Stimulated activated CD4-positive, alpha-beta T cell treated with anti-CD3 and anti-CD28 coated beads, Interleukin-1b, Interleukin-23, amount 100 ng/mL, for 1 hour (primary cell): ENCODE data around the gene PDX1.

Source experiments
- DNase-seq, 2 donors: peaks; one replicate each; pipeline ENCODE4 v3.0.0-alpha.2; 2020; ENCODE audit warnings: low read depth in 2 of 2

PDX1 gene

DNA sequence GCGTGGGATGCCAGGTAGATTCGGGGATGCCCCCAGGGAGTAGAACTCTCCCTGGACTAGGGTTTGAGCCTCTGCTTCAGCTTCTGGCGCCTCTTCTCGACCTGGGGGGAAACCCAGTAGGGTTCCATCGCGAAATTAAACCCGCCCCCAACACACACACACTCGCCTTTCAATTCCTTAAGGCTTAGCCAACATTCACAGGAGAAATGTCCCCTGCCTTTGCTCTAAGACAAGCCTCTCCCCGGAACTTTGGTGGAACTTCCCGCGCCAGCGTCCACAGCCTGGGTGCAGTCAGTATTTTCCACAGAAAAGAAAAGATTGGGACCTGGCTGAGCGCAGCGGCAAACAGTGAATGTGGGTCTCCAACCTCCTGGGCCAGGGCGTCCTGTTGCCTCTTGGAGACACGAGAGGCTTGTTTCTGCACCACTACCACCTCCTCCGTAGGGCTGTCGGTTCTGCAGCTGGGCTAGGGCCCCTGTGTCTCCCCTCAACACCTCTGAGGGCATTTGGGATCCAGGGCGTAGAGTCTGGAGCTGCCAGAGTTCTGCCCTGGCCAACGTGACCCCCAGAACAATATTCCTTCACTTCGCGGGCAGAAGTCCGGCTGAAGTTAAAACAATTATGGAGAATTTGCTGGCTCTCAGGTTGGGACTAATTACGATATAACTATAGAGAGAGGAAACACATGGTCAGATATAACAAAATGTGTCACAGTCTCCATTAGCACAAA is 3.2 kb downstream of the PDX1 start:
- no peak for DNase-seq

DNA sequence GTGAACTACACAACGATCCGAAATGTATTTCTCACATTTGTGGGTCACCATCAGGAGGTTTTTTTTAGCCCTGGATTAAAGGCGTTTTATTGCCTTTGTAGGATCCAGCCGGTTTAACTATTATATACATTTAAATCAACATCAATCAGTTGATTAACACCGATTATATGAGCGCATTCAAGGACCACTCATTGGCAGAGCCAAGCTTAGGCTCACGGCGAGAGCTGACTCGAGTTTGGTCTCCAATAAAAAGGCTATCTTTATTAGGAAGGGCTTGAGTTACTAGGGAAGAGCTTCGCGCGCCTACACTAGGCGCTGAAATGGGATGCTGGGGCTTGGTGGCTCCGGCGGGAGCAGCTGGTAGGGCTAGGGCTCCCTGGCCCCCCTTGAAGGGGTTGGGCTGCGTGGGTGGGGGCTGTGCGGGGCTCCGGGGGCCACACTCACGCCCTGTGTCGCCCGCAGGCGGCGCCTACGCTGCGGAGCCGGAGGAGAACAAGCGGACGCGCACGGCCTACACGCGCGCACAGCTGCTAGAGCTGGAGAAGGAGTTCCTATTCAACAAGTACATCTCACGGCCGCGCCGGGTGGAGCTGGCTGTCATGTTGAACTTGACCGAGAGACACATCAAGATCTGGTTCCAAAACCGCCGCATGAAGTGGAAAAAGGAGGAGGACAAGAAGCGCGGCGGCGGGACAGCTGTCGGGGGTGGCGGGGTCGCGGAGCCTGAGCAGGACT is 4.2 kb downstream of the PDX1 start:
- DNase-seq, result no peak

DNA sequence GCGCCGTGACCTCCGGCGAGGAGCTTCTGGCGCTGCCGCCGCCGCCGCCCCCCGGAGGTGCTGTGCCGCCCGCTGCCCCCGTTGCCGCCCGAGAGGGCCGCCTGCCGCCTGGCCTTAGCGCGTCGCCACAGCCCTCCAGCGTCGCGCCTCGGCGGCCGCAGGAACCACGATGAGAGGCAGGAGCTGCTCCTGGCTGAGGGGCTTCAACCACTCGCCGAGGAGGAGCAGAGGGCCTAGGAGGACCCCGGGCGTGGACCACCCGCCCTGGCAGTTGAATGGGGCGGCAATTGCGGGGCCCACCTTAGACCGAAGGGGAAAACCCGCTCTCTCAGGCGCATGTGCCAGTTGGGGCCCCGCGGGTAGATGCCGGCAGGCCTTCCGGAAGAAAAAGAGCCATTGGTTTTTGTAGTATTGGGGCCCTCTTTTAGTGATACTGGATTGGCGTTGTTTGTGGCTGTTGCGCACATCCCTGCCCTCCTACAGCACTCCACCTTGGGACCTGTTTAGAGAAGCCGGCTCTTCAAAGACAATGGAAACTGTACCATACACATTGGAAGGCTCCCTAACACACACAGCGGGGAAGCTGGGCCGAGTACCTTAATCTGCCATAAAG is 4.8 kb downstream of the PDX1 start:
- no peak for DNase-seq

DNA sequence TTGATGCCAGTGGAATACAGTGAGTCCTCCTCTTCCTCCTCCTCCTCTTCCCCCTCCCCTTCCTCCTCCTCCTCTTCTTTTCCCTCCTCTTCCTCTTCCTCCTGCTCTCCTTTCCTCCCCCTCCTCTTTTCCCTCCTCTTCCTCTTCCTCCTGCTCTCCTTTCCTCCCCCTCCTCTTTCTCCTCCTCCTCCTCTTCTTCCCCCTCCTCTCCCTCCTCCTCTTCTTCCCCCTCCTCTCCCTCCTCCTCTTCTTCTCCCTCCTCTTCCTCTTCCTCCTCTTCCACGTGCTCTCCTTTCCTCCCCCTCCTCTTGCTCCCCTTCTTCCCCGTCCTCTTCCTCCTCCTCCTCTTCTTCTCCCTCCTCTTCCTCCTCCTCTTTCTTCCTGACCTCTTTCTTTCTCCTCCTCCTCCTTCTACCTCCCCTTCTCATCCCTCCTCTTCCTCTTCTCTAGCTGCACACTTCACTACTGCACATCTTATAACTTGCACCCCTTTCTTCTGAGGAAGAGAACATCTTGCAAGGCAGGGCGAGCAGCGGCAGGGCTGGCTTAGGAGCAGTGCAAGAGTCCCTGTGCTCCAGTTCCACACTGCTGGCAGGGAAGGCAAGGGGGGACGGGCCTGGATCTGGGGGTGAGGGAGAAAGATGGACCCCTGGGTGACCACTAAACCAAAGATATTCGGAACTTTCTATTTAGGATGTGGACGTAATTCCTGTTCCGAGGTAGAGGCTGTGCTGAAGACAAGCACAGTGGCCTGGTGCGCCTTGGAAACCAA is 5.6 kb downstream of the PDX1 start:
- no peak for DNase-seq

DNA sequence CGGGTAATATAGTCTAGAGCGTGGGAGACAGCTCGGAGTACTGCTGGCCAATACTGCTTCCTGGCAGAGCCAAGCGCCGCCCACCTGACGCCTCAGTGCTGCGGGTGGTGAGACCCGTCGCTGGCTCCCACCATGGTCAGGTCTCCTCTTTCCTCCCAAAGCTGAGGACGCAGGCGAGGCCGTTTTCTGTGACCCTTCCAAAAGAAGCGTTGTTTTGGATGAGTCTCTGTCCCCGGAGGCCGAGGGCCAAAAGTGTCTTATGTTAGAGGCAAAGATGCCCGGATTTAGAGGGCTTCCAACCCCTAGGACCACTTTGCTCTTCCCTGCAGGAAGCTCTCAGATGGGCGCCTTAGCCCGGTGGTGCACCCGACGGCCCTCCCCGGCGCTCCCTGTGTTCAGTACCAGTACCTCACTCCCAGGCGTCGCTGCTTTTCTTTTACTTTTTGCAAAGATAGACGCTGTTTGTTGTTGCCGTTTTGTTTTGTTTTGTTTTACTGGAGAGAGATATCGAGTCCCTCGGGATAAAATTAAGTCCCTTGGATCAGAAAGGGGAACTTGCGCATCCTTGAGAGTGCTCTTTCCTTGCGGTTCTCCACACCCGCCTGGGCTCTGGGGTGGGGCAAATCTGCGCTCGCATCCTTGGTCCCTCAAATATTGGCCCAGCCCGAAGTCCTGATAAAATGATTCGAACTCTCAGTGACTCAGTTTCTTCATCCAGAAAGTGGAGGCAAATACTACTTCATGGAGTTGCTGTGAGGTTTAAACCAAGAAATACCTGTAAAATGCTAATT is 7.0 kb downstream of the PDX1 start:
- no peak for DNase-seq

DNA sequence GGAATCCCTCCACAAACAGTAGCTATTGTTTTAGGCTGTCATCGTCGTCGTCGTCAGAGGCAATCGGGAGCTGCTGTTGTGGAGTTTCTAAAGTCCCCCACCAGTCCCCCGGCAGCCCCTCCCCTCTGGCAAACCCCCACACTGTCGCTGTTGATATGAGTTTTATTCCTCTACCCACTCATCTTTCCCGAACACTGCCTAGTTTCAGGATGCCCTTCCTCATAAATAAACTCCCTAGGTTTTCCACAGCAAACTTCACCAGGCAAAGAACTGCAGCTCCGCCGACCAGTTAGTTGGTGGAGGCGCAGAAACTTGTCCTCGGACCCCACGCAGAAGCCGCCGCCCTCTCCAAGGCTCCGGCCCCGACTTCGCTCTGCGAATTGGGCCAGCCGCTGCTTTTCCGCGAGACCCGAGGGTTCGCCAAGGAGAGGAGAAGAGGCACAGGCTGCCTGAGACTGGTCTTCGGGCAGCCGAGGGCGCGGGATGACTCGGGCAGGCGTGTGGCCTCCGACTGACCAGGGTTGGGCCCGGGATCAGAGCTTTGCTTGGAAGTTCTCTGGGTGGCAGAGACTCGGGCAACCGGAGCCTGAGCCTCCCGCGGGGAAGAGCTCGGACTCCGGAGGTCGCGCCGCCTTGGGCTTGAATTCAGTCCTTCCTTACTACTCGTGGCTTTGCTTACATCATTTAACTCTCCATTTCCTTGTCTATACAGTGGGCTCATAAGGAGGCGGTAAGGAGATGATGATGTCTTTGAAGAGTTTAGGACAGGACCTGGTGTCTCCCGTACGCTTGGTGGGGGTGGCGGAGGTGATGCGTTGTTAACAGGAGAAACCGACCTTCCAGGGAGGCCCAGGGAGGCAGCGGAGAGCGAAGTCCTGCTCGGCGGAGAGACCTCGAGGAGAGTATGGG is 7.9 kb downstream of the PDX1 start:
- no peak for DNase-seq

DNA sequence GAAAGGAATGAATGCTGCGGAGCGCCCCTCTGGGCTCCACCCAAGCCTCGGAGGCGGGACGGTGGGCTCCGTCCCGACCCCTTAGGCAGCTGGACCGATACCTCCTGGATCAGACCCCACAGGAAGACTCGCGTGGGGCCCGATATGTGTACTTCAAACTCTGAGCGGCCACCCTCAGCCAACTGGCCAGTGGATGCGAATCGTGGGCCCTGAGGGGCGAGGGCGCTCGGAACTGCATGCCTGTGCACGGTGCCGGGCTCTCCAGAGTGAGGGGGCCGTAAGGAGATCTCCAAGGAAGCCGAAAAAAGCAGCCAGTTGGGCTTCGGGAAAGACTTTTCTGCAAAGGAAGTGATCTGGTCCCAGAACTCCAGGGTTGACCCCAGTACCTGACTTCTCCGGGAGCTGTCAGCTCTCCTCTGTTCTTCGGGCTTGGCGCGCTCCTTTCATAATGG is 8.6 kb downstream of the PDX1 start:
- DNase-seq, result no peak

DNA sequence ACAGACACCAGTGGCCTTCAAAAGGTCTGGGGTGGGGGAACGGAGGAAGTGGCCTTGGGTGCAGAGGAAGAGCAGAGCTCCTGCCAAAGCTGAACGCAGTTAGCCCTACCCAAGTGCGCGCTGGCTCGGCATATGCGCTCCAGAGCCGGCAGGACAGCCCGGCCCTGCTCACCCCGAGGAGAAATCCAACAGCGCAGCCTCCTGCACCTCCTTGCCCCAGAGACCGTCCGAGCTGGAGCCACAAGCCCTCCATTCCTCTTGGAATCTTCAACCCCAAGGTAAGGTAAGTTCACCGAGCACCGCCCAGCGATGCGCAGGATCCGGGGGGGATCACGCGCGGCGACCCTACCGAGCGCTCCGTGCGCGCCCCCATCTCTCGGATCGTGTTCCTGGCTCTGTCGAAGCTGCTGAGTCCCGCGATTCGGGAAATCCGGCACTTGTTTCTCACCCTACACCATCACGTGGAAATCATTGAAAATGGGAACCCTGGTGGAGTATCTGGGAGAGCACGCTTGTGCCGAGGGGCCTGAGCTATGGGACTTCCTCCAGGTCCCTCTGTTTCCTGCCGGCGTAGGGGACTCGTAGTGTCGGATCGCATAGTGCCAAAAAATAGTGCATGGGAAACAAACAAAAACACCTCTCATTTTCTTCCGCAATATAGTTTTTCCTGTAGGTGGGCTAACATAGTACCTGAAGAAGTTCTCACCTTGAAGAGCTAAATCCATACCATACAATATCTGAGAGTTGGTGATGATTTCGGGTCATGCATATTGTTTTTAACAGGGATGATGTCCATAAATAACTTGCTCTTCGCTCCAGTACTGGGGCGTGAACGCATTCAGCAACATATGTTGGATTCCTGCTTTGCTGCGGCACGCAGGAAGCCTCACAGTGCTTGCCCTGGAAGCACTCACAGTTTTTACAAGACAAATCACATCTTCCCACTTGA is 9.3 kb downstream of the PDX1 start:
- DNase-seq, result no peak

DNA sequence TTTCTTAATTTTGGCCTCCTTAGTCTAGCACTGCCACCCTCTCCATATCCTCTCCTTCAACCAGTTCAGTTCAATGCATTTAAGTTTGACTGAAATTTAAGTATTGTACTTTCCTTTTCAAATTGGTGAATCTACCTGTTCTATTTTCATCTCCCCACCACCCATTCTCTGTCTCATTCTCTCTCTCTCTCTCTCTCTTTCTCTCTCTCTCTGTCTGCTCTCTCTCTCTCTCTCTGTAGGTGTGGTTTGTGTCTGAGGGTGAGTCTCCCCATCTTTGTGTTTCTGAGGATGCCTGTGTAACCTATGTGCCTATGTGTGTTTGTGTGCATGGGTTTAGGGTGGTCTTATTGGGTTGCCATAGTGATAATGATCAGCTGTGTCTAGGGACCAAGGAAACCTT is 10.1 kb downstream of the PDX1 start:
- DNase-seq, result no peak

DNA sequence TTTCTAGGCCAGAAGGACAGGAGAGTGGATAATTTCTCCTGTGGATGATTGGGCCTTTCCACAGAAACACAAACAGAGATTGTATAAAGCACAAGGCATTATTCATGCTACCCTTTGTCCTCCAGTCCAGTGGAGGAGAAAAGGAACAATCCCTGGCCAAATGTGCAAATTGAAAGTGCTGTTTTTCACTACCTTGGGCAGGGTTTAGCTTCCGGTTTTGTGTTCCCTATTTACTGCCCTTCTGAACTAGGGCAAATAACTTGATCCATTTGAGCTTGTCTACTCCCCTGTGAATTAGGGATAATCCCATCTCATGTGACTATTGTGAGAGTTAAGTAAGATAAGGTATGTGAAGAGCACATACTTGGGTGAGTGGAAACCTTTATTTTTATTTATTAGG is 13.3 kb downstream of the PDX1 start:
- DNase-seq, result no peak

DNA sequence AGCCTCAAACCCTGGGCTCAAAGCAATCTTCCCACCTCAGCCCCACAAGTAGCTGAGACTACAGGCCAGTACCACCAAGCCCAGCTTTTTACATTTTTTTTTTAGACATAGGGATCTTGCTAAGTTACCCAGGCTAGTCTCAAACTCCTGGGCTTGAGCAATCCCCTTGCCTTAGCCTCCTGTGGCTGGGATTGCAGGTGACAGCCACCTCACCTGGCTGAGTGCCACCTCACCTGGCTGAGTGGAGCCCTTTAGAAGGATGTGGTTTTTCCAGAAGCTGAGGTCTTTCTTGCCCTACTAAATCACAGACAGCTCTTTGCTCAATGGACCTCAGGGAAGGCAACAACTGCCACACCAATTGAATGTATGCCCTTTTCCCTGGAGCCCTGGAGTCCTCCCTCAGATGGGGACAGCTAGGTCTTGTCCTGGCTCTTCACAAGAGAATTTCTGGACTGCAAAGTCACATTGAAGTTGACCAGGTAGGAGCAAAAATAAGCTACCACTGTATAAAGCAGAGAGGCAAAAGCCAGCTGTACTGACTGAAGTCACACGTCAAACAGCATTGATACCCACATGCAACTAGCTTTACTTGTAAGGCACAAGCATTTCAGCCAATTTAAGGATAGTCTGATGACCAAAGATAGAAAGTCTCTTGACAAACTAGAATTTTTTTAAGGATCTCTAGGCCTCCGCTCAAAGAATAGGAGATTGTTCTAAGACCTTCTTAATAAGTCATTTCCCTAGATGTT is 14.0 kb downstream of the PDX1 start:
- no peak for DNase-seq

DNA sequence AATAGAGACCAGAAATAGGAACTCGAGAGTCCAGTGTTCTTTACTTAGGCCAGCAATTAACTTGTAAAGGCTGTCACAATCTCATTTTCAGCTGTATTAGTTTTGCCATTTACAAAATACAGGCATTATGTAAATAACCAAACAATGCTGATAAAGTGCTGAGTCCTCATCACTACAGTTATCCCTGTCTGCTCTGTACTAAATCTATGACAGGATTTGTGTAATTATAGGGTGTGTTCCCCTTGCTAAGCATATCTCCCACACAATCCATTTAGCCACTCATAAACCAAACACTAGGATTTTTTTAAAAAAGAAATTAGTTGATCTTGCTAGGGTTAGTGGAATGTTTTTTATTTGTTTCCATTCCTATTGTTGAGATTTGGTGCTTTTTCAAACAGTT is 23.2 kb downstream of the PDX1 start:
- no peak for DNase-seq

DNA sequence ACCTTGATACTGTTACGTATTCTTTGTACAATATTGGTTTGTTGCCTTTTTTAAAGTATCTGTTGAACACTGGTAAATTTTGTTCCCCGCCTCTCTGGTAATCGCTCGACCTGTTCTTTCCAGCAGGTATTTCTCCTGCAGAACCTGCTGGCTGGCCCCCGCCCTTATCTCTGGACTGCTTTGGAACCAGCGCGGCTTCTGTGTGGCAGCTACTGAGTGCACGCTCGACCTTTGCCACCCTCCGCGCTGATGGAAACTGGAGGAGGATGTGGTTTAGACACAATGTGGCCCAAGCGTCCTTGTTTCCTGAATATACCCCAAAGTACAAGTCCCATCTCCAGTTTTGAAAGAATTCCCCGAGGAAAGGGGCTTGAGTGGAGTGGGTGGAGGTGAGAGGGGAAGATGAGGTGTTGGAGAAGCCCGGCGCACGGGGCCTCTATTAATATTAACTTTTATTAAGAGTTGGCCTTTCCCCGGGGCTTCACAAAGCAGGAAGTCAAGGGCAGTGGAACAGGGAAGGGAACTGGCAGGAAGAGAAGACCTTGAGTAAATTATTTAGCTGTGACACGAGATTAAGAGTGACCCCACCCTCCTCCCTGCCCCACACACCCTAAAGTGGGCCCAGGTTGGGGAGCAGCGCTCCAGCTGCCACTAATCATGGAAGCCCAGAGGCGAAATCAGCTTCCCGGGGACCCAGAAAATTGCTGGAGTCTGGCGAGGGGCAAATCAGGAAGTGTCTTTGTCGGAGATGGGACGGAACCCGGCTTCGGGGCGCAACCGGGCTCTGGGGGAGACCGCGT is 33.3 kb downstream of the PDX1 start:
- DNase-seq, result no peak

DNA sequence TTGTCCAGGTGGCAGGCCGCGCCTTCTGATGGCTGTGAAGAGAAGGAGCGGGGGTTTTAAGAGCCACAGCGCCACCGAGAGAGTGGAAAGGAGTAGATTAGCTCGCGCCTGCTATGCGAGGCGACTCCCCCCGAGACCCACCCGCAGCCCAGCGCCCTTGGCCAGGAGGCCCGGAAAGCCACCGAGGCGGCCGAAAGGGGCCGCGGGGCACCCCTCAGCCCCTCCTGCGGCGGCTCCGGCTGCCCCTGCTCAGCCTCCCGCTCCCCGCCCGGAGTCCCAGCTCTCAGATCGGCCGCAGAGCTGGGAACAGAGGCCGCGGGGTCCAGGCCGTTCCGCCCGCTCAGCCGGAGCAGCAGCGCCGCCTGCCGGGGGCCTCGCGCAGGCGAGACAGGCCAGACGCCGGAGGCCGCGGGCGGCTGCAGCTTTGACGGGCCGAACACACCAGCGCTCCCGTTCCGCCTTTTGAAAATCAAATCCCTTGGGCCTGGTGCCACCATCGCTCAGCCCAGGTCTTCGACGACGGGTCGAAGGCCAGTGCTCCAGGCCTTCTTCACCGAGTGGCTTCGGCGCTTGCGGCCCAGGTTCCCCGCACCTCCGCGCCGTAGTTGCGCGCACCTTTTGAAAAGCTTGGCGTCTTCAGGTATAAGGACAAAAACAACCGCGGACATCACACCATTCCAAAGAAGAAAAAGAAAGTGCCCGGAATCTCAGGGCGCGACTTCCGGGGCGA is 34.0 kb downstream of the PDX1 start:
- peak in 1 of 2 donors; percentile 53 for DNase-seq

DNA sequence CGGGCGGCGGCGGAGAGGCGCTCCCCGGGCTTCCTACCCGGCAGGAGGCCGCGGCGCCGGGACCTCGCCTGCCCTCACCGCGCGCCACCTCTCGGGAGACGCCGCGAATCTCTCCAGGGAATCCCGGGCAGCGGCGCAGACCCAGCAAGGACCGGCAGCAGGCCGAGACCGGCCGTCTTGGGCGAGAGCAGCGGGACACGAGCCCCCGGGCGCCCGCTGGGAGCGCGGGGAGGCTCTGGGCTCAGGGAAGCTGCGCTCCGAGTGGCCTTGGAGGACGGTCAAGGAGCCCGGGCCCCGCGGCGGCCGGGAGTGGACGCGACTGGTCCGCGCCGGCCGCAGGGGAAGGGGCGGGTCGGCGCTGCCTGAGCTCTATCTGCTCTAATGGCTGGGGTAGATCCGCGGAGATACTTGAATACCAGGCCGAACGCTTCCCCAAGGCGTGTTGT is 34.6 kb downstream of the PDX1 start:
- no peak for DNase-seq

DNA sequence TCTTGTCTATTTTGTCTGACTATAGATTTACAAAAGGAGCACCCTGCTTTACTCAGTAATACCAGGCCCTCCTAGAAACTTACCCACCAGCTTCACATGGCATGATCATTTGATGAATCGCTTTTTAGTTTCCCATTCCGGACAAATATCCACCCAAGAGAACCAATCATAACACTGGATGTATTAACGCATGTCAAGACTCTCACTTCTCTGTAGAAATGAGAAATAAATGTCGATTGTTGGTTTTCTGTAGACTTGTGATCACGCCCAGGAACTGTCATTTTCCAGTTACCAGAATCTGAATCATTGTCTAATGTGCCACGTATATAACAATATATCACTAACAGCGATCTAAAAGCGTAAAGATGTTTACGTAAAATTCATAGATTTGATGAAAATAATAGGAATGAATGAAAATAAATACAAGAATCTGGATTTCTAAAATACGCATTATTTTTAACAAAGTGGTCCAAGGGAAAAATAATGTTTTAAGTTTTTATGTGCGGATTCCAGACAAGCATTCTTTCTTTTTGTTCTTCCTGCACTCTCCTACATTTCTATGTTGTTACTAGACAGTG is 35.3 kb downstream of the PDX1 start:
- no peak for DNase-seq
